Transverse colon (tissue), 4 donors: ENCODE measurements around the gene SDR42E2. TPM values are rescaled to one million over a fixed set of nuclear protein-coding genes. Genes with fewer than 3 reads are reported as not detected.

Experiments
- DNase-seq: peaks from one replicate; pipeline ENCODE4 v3.0.0-alpha.2; 2019
- H3K27ac ChIP-seq, 4 donors: fragments of 200-600 bp; sonication (generic); 2 replicates each; pipeline ENCODE4 v1.5.1; 2016 to 2018; ENCODE audit warnings: inconsistent platforms in 4 of 4
- H3K27me3 ChIP-seq: fragments of 200-600 bp; sonication (generic); 2 replicates; pipeline ENCODE4 v1.5.1; 2017; ENCODE audit warnings: inconsistent platforms
- H3K36me3 ChIP-seq, 4 donors: fragments of 200-600 bp; sonication (generic); 2 replicates each; pipeline ENCODE4 v1.5.1; 2017 to 2019; ENCODE audit warnings: inconsistent platforms in 4 of 4
- H3K4me1 ChIP-seq, 4 donors: fragments of 200-600 bp; sonication (generic); 2 replicates each; pipeline ENCODE4 v1.5.1; 2017 to 2020; ENCODE audit warnings: inconsistent platforms in 4 of 4
- H3K4me3 ChIP-seq, 4 donors: fragments of 200-600 bp; sonication (generic); 1 replicate in 1 of 4; 2 replicates in 3 of 4; pipeline versions ENCODE4 v1.5.1 to v1.6.1; 2017 to 2019; ENCODE audit warnings: inconsistent platforms in 4 of 4
- H3K9me3 ChIP-seq, 2 donors: fragments of 200-600 bp; sonication (generic); 2 replicates each; pipeline ENCODE4 v1.5.1; 2017 to 2019; ENCODE audit warnings: inconsistent platforms in 2 of 2
- CTCF ChIP-seq, 5 experiments: fragments of 200-600 bp in 3 of 5; fragments of 450-650 bp in 2 of 5; sonication (generic) in 3 of 5; IDR thresholded peaks; 1 replicate in 2 of 5; 2 replicates in 3 of 5; pipeline ENCODE4 v1.5.1; 2016 to 2017; ENCODE audit warnings: antibody characterized with exemption in 5 of 5, inconsistent platforms in 3 of 5, mild to moderate bottlenecking in 2 of 5, moderate library complexity in 1 of 5
- EP300 ChIP-seq: sonication (generic); formaldehyde crosslinking; IDR thresholded peaks from one replicate; pipeline ENCODE4 v1.6.1; 2017; ENCODE audit warnings: antibody characterized with exemption, low read depth
- POLR2A ChIP-seq: fragments of 450-650 bp; IDR thresholded peaks from one replicate; pipeline ENCODE4 v1.6.1; 2016; ENCODE audit warnings: antibody characterized with exemption, mild to moderate bottlenecking, moderate library complexity
- POLR2AphosphoS5 ChIP-seq, 3 donors: sonication (generic); formaldehyde crosslinking; IDR thresholded peaks; one replicate each; pipeline ENCODE4 v1.6.1; 2016; ENCODE audit warnings: antibody characterized with exemption in 3 of 3
- WGBS, 2 donors: methylation state at CpG; one replicate each; pipeline ENCODE4 v1.1.5; 2018; ENCODE audit warnings: low coverage in 1 of 2; 5-methylcytosine and 5-hydroxymethylcytosine counted together
- in situ Hi-C, 4 donors: fragments of 200-750 bp; cut with MboI; loops; one replicate each; pipeline versions ENCODE4 v1.15.0 to v1.15.1; 2017; ENCODE audit warnings: low sequenced_read_pairs in 3 of 4, low pct_ligation_motif_present in 1 of 4, low pct_unique_long_range_greater_than_20kb in 1 of 4
- intact Hi-C: fragments of 100-400 bp; cut with DNase I; formaldehyde crosslinking; loops from one replicate; pipeline ENCODE4 v1.15.1; 2023; ENCODE audit warnings: low total_unique reads
- total RNA-seq, 4 donors: library from RNA; depleted of rRNA; stranded (reverse); fragments of >200 nt; gene quantifications; one replicate each; pipeline ENCODE4 v1.1.0, GENCODE V29; 2016

SDR42E2 gene
- total RNA-seq, 4 donors from 2014 or later: not detected

DNA sequence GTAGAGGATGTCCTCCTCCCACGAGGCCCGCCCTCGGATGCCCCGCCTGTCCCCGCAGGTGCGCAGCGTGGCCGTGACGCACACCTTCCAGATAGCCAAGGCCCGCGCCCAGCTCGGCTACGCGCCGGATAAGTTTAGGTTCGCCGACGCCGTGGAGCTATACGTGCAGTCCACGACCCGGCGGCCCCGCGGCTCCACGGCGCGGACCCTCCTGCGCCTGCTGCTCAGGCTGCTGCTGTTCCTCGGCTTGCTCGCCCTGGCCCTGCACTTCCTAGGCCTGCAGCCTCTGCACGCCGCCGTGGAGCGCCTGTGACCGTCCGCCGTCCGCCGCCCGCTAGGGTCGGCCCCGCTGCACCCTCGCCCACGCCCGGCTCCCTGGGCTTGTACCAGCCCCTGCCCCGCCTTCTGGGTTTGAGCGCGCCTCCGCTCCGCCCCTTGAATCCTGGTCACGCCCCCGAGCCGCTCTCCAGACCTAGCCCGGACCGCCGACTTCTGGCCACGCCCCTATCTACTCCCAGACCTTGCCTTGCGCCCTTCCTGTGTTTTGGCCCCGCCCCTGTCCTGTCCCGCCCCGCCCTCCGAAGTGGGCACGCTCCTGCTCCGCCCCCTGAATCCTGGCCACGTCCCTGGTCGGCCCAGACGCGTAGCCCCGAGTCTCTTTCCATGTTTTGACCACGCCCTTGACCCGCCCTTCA lies 27.9 kb downstream of the SDR42E2 start:
- WGBS, 2 donors: 0 to 1% methylated on average over 1 to 39 of the region's 72 CpGs
- Histone ChIP-seq H3K27ac (peak overlapping the region; percentile 89 to 99 (median 96)), H3K27me3 (no peaks in the 10 kb centered on the region), H3K9me3 (no peaks in the 10 kb centered on the region), H3K4me3 (peak overlapping the region; percentile 39 to 70 (median 64)), H3K36me3 (no peaks in the 10 kb centered on the region), H3K4me1 (peaks cover 14 to 46% (median 26%) of the 10 kb centered on the region in 4 donors)
- peak; percentile 92 for DNase-seq
- intact Hi-C loops: no loop called here
- in situ Hi-C loops: no loop called here
- TF ChIP-seq CTCF (IDR thresholded peaks at IDR 0.05): no peak
- peak; percentile 86 to 92 (median 90) for TF ChIP-seq POLR2AphosphoS5 (IDR thresholded peaks at IDR 0.05)
- peak; percentile 92 for TF ChIP-seq POLR2A

DNA sequence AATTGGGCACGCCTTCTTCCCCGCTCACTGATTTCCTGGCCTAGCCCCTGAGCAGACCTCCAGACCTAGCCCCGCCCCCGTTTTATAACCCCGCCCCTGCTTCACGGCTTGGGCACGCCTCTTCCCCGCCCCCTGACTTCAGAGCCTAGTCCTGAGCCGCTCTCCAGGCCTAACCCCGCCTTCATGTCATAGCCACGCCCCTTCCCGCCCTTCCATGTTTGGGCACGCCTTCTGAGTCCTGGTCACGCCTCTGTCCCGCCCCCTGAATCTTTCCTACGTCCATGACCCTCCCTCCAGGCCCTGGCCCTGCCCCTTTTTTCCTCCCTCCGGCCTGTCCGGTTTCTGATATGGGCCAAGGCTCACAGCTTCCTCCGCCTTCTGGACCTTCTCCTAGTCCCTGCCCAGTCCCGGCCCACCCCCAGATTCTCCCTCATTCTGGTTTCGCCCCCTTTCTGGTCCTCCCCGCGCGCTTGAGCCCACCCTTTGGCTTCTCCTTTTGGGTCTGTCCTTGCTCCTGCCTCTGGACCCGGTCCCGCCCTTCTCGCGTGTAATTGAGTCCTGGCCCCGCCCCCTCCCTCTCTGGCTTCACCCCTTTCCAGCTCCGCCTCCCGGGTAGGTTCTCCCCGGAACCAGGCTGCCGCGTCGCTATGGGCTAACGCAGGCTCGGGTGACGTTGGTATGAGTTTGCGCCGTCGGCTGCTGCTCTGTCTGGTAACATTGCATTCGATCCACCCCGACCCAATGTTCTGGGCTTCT lies 28.6 kb downstream of the SDR42E2 start:
- DNase-seq: peak; percentile 100
- H3K36me3 ChIP-seq: no peaks in the 10 kb centered on the region
- 0 to 1% methylated on average over 6 to 42 of the region's 43 CpGs for WGBS, 2 donors
- no peaks in the 10 kb centered on the region for H3K9me3 ChIP-seq
- TF ChIP-seq POLR2A (peak; percentile 97), EP300 (no peak), POLR2AphosphoS5 (IDR thresholded peaks at IDR 0.05) (peak; percentile 95 to 98 (median 98)), CTCF (IDR thresholded peaks at IDR 0.05) (no peak)
- in situ Hi-C loops: no loop called here
- H3K4me3 ChIP-seq: peak overlapping the region in 3 of 4 donors; percentile 38 to 66 (median 43)
- H3K27ac ChIP-seq: peak overlapping the region; percentile 89 to 99 (median 96)
- H3K4me1 ChIP-seq: peaks cover 14 to 50% (median 26%) of the 10 kb centered on the region in 4 donors
- H3K27me3 ChIP-seq: no peaks in the 10 kb centered on the region
- intact Hi-C loops: no loop called here

GRCh38 chr16:22191532-22192260 lies 29.4 kb downstream of the SDR42E2 start:
- Histone ChIP-seq H3K9me3 (no peaks in the 10 kb centered on the region), H3K27me3 (no peaks in the 10 kb centered on the region), H3K4me1 (peaks cover 14 to 55% (median 28%) of the 10 kb centered on the region in 4 donors), H3K4me3 (peak overlapping the region in 3 of 4 donors; percentile 38 to 66 (median 43)), H3K27ac (peak overlapping the region; percentile 89 to 99 (median 96)), H3K36me3 (no peaks in the 10 kb centered on the region)
- WGBS, 2 donors: 10 to 18% methylated on average over 6 to 9 of the region's 9 CpGs
- TF ChIP-seq POLR2A (no peak), EP300 (no peak), CTCF (IDR thresholded peaks at IDR 0.05) (no peak), POLR2AphosphoS5 (IDR thresholded peaks at IDR 0.05) (no peak)
- in situ Hi-C loops: no loop called here
- DNase-seq: peak; percentile 43
- intact Hi-C loops: no loop called here
